ENCODE data around the gene ZNF710. TPM values are rescaled to one million over a fixed set of nuclear protein-coding genes. Genes with fewer than 3 reads are reported as not detected.

Gene ZNF710
- total RNA-seq, 2 experiments from 2014 or later: 13.8 to 19.0 TPM

- Histone ChIP-seq H3K4me1 (ENCODE audit: insufficient read depth, low read length, poor library complexity, severe bottlenecking) (no peaks in the 10 kb centered on the region), H3K36me3 (ENCODE audit: insufficient read depth, low read length) (peaks cover 11% of the 10 kb centered on the region; the same call in 1 of the 2 replicates), H3K4me3 (ENCODE audit: low read depth, low read length, poor library complexity, severe bottlenecking) (no peak overlapping the region), H3K9me3 (ENCODE audit: low read length) (peaks cover 20% of the 10 kb centered on the region; the same call in 1 of the 2 replicates), H3K4me2 (ENCODE audit: low read length) (no peak overlapping the region), H3K9me2 (ENCODE audit: insufficient read depth, low read length) (no peaks in the 10 kb centered on the region), H4K20me1 (ENCODE audit: insufficient read depth, low read length) (peaks cover 5% of the 10 kb centered on the region; the same call in 1 of the 2 replicates), H3K27ac (ENCODE audit: low read depth, low read length, poor library complexity, severe bottlenecking) (no peak overlapping the region), H2AFZ (ENCODE audit: low read length) (no peak overlapping the region), H3K79me2 (ENCODE audit: insufficient read depth, low read depth, low read length) (peaks cover 38% of the 10 kb centered on the region)
- POLR2A ChIA-PET: interaction anchor here (0.7 kb wide), 1 partner anchor 71 kb away, joined by 5 read pairs; no protein-coding TSS in a partner anchor
- no peak for DNase-seq (ENCODE audit: low spot score)
- no TSS peak for BruUV-seq (replicated peaks)
- TF ChIP-seq CTCF (conservative IDR thresholded peaks at IDR 0.05; ENCODE audit: low read length) (no peak), EZH2phosphoT487 (IDR thresholded peaks at IDR 0.05; ENCODE audit: borderline replicate concordance, low read depth, low read length) (no peak)
- CTCF ChIA-PET (ENCODE audit: unreplicated experiment): no interaction called here
- intact Hi-C loops (cut with micrococcal nuclease; ENCODE audit: unreplicated experiment): no loop called here
These were observed 14.2 kb downstream of the ZNF710 start for GRCh38 chr15:90015294-90015693.

GRCh38 chr15:90015749-90016148, 14.6 kb downstream of the ZNF710 start:
- H3K4me3 ChIP-seq (ENCODE audit: low read depth, low read length, poor library complexity, severe bottlenecking): no peak overlapping the region
- H3K9me3 ChIP-seq (ENCODE audit: low read length): peaks cover 20% of the 10 kb centered on the region; the same call in 1 of the 2 replicates
- peaks cover 35% of the 10 kb centered on the region for H3K79me2 ChIP-seq (ENCODE audit: insufficient read depth, low read depth, low read length)
- no peak overlapping the region for H2AFZ ChIP-seq (ENCODE audit: low read length)
- no peak for DNase-seq (ENCODE audit: low spot score)
- H3K9me2 ChIP-seq (ENCODE audit: insufficient read depth, low read length): no peaks in the 10 kb centered on the region
- H4K20me1 ChIP-seq (ENCODE audit: insufficient read depth, low read length): peaks cover 5% of the 10 kb centered on the region; the same call in 1 of the 2 replicates
- TF ChIP-seq EZH2phosphoT487 (IDR thresholded peaks at IDR 0.05; ENCODE audit: borderline replicate concordance, low read depth, low read length) (no peak), CTCF (conservative IDR thresholded peaks at IDR 0.05; ENCODE audit: low read length) (no peak)
- peaks cover 11% of the 10 kb centered on the region; the same call in 1 of the 2 replicates for H3K36me3 ChIP-seq (ENCODE audit: insufficient read depth, low read length)
- BruUV-seq (replicated peaks): no TSS peak
- no peaks in the 10 kb centered on the region for H3K4me1 ChIP-seq (ENCODE audit: insufficient read depth, low read length, poor library complexity, severe bottlenecking)
- ChIA-PET POLR2A (no interaction called here), CTCF (ENCODE audit: unreplicated experiment) (no interaction called here)
- intact Hi-C loops (cut with micrococcal nuclease; ENCODE audit: unreplicated experiment): no loop called here
- no peak overlapping the region for H3K4me2 ChIP-seq (ENCODE audit: low read length)
- no peak overlapping the region for H3K27ac ChIP-seq (ENCODE audit: low read depth, low read length, poor library complexity, severe bottlenecking)

GRCh38 chr15:90016721-90017120, 15.6 kb downstream of the ZNF710 start:
- Histone ChIP-seq H4K20me1 (ENCODE audit: insufficient read depth, low read length) (peaks cover 5% of the 10 kb centered on the region; the same call in 1 of the 2 replicates), H3K9me3 (ENCODE audit: low read length) (peaks cover 13% of the 10 kb centered on the region; the same call in 1 of the 2 replicates), H3K4me2 (ENCODE audit: low read length) (no peak overlapping the region), H3K9me2 (ENCODE audit: insufficient read depth, low read length) (no peaks in the 10 kb centered on the region), H3K27ac (ENCODE audit: low read depth, low read length, poor library complexity, severe bottlenecking) (no peak overlapping the region), H3K36me3 (ENCODE audit: insufficient read depth, low read length) (peaks cover 3% of the 10 kb centered on the region; the same call in 1 of the 2 replicates), H3K4me1 (ENCODE audit: insufficient read depth, low read length, poor library complexity, severe bottlenecking) (no peaks in the 10 kb centered on the region), H2AFZ (ENCODE audit: low read length) (no peak overlapping the region), H3K79me2 (ENCODE audit: insufficient read depth, low read depth, low read length) (peaks cover 29% of the 10 kb centered on the region), H3K4me3 (ENCODE audit: low read depth, low read length, poor library complexity, severe bottlenecking) (no peak overlapping the region)
- POLR2A ChIA-PET: interaction anchor here (0.6 to 1.3 kb wide), 5 partner anchors 9 to 335 kb away, joined by 3 to 5 read pairs (median 4); no protein-coding TSS in a partner anchor
- DNase-seq (ENCODE audit: low spot score): no peak
- CTCF ChIA-PET (ENCODE audit: unreplicated experiment): no interaction called here
- BruUV-seq (replicated peaks): no TSS peak
- intact Hi-C loops (cut with micrococcal nuclease; ENCODE audit: unreplicated experiment): no loop called here
- TF ChIP-seq EZH2phosphoT487 (IDR thresholded peaks at IDR 0.05; ENCODE audit: borderline replicate concordance, low read depth, low read length) (no peak), CTCF (conservative IDR thresholded peaks at IDR 0.05; ENCODE audit: low read length) (no peak)

All from OCI-LY7 (cell line).